WTC11 (cell line): ENCODE data around the gene NPAS2. TPM values are rescaled to one million over a fixed set of nuclear protein-coding genes. Genes with fewer than 3 reads are reported as not detected.

ENCODE experiments used
- ATAC-seq: fragments of 200-7000 bp; cut with Tn5 transposase; 2 replicates; pipeline ENCODE4 v1.10.0; 2021; ENCODE audit warnings: mild to moderate bottlenecking, moderate library complexity
- CTCF ChIA-PET: fragments of 300-600 bp; sonication (Branson Sonifier 250); formaldehyde crosslinking; loops from one replicate; lab custom pipeline; 2021; ENCODE audit warnings: antibody characterized with exemption; lab: Charles Lee
- POLR2A ChIA-PET: fragments of 350-600 bp; sonication (Branson Sonifier 250); formaldehyde crosslinking; loops from one replicate; lab custom pipeline; 2021; ENCODE audit warnings: antibody characterized with exemption; lab: Charles Lee
- DNase-seq: peaks from one replicate; pipeline ENCODE4 v3.0.0; 2021; ENCODE audit warnings: low spot score
- H3K27ac Mint-ChIP-seq: 2 replicates; pipeline ENCODE4 v1.8.0; 2021; ENCODE audit warnings: mixed read lengths
- H3K27me3 Mint-ChIP-seq: 2 replicates; pipeline ENCODE4 v1.8.0; 2021; ENCODE audit warnings: low read depth, mild to moderate bottlenecking, moderate library complexity, mixed read lengths
- H3K36me3 Mint-ChIP-seq: 2 replicates; pipeline ENCODE4 v1.8.0; 2021; ENCODE audit warnings: mixed read lengths
- H3K4me1 Mint-ChIP-seq: 2 replicates; pipeline ENCODE4 v1.8.0; 2022; ENCODE audit warnings: mixed read lengths
- H3K4me3 Mint-ChIP-seq: 2 replicates; pipeline ENCODE4 v1.8.0; 2021; ENCODE audit warnings: mild to moderate bottlenecking, moderate library complexity, mixed read lengths
- H3K9me3 Mint-ChIP-seq: 2 replicates; pipeline ENCODE4 v1.8.0; 2021; ENCODE audit warnings: mixed read lengths
- FOXJ3 ChIP-seq: sonication (generic); formaldehyde crosslinking; IDR thresholded peaks from 2 replicates; pipeline ENCODE4 v1.9.0; 2021; ENCODE audit warnings: missing genetic modification reagents, mild to moderate bottlenecking, borderline replicate concordance
- IRF2 ChIP-seq: sonication (generic); formaldehyde crosslinking; IDR thresholded peaks from 2 replicates; pipeline ENCODE4 v1.8.0; 2022; ENCODE audit warnings: low read depth, missing genetic modification reagents, borderline replicate concordance
- JUN ChIP-seq: sonication (generic); formaldehyde crosslinking; IDR thresholded peaks from 2 replicates; pipeline ENCODE4 v1.8.0; 2023; ENCODE audit warnings: mild to moderate bottlenecking, missing genetic modification reagents
- MYBL2 ChIP-seq: sonication (generic); formaldehyde crosslinking; IDR thresholded peaks from 2 replicates; pipeline ENCODE4 v1.8.1; 2023; ENCODE audit warnings: mild to moderate bottlenecking, moderate library complexity, missing genetic modification reagents
- SP1 ChIP-seq: sonication (generic); formaldehyde crosslinking; conservative IDR thresholded peaks from 2 replicates; pipeline ENCODE4 v1.8.1; 2022; ENCODE audit warnings: missing genetic modification reagents
- STAT6 ChIP-seq: sonication (generic); formaldehyde crosslinking; conservative IDR thresholded peaks from 2 replicates; pipeline ENCODE4 v1.8.1; 2023; ENCODE audit warnings: mild to moderate bottlenecking, low read depth, missing genetic modification reagents, moderate library complexity
- TEAD1 ChIP-seq: sonication (generic); formaldehyde crosslinking; IDR thresholded peaks from 2 replicates; pipeline ENCODE4 v1.8.0; 2022; ENCODE audit warnings: mild to moderate bottlenecking, missing genetic modification reagents
- total RNA-seq: library from RNA; stranded (reverse); gene quantifications from 3 replicates; pipeline ENCODE4 v1.2.3, GENCODE V29; 2021
- TF ChIP-seq, protein P1 (sequence below): sonication (generic); formaldehyde crosslinking; IDR thresholded peaks from 2 replicates; pipeline ENCODE4 v1.8.0; 2023; ENCODE audit warnings: missing genetic modification reagents
- TF ChIP-seq, protein P2 (sequence below): fragments of 250-450 bp; sonication (Bioruptor Pico); IDR thresholded peaks from 2 replicates; pipeline ENCODE4 v1.8.0; 2021; ENCODE audit warnings: mild to moderate bottlenecking
- TF ChIP-seq, protein P3 (sequence below): sonication (generic); formaldehyde crosslinking; IDR thresholded peaks from 2 replicates; pipeline ENCODE4 v1.8.1; 2023; ENCODE audit warnings: mild to moderate bottlenecking, moderate library complexity, missing genetic modification reagents
- TF ChIP-seq, protein P4 (sequence below): sonication (generic); formaldehyde crosslinking; IDR thresholded peaks from 2 replicates; pipeline ENCODE4 v1.8.1; 2023; ENCODE audit warnings: mild to moderate bottlenecking, missing genetic modification reagents, borderline replicate concordance
- TF ChIP-seq, protein P5 (sequence below): sonication (generic); formaldehyde crosslinking; IDR thresholded peaks from 2 replicates; pipeline ENCODE4 v1.8.0; 2022; ENCODE audit warnings: mild to moderate bottlenecking, missing genetic modification reagents
- TF ChIP-seq, protein P6 (sequence below): fragments of 200-600 bp; IDR thresholded peaks from 2 replicates; pipeline ENCODE4 v1.8.0; 2022; ENCODE audit warnings: antibody characterized with exemption
- TF ChIP-seq, protein P7 (sequence below): sonication (generic); formaldehyde crosslinking; IDR thresholded peaks from 2 replicates; pipeline ENCODE4 v1.8.1; 2023; ENCODE audit warnings: mild to moderate bottlenecking, missing genetic modification reagents, moderate library complexity
- TF ChIP-seq, protein P8 (sequence below): sonication (generic); formaldehyde crosslinking; IDR thresholded peaks from 2 replicates; pipeline ENCODE4 v1.8.0; 2023; ENCODE audit warnings: mild to moderate bottlenecking, missing genetic modification reagents

NPAS2 gene
- total RNA-seq, 1 experiment from 2014 or later = 2.6 TPM

GRCh38 chr2:100781009-100781325, 39.0 kb upstream of the NPAS2 start (continued):
- TF ChIP-seq, protein P1, sequence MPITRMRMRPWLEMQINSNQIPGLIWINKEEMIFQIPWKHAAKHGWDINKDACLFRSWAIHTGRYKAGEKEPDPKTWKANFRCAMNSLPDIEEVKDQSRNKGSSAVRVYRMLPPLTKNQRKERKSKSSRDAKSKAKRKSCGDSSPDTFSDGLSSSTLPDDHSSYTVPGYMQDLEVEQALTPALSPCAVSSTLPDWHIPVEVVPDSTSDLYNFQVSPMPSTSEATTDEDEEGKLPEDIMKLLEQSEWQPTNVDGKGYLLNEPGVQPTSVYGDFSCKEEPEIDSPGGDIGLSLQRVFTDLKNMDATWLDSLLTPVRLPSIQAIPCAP = no peak
- TF ChIP-seq, protein P2, sequence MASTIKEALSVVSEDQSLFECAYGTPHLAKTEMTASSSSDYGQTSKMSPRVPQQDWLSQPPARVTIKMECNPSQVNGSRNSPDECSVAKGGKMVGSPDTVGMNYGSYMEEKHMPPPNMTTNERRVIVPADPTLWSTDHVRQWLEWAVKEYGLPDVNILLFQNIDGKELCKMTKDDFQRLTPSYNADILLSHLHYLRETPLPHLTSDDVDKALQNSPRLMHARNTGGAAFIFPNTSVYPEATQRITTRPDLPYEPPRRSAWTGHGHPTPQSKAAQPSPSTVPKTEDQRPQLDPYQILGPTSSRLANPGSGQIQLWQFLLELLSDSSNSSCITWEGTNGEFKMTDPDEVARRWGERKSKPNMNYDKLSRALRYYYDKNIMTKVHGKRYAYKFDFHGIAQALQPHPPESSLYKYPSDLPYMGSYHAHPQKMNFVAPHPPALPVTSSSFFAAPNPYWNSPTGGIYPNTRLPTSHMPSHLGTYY (CRISPR knock-in tag) = no peak
- no peak for TF ChIP-seq SP1 (CRISPR knock-in tag)
- no peak for TF ChIP-seq MYBL2 (CRISPR knock-in tag)
- no peak for TF ChIP-seq STAT6
- no peak for TF ChIP-seq JUN

DNA sequence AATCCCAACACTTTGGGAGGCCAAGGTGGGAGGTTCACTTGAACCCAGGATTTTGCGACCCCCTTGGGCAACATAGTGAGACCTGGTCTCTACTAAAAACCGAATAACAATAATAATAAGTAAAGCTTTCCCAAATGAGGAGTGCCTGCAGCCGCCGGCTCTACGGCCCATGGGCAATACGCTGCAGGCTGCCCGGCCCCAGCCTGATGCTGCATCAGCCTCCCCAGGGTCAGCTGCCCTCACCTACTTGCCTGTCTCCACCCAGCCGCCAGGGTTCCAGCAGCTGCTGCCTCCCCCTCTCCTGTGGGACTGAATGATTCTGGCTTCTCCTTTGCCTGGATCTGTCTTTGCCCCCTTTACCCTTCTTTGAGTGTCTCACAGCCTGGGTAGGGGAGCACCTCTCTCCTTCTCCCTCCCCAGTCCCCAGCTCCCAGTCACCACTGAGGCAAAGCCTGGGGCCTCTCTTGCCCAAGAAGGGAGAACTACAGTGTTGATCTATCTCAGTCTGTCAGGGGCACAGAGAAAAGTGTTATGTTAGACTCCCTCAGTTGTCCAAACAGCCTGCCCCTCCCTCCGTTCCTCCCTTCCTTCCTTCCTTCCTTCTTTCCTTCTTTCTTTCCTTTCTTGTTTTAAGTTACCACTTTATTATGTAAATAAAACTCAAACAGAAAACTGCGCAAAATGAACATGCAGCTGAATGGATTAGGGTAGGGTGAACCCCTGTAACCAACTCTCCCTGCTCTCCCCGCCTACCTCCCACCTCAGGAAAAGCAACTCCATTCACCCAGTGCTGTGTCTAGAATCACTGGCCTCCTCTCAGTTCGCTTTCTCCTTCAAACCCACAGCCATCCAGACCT, 38.2 kb upstream of the NPAS2 start:
- peaks cover 14% of the 10 kb centered on the region for H3K4me1 Mint-ChIP-seq
- H3K36me3 Mint-ChIP-seq = no peaks in the 10 kb centered on the region
- no peak overlapping the region for H3K27ac Mint-ChIP-seq
- no peaks in the 10 kb centered on the region for H3K9me3 Mint-ChIP-seq
- H3K27me3 Mint-ChIP-seq = no peaks in the 10 kb centered on the region; the same call in 1 of the 2 replicates
- CTCF ChIA-PET = interaction anchor here (2.3 kb wide), 1 partner anchor 52 kb away, joined by 7 read pairs; no protein-coding TSS in a partner anchor
- H3K4me3 Mint-ChIP-seq = no peak overlapping the region
- ATAC-seq (no peak), DNase-seq (no peak)
- POLR2A ChIA-PET = no interaction called here
- TF ChIP-seq, protein P3, sequence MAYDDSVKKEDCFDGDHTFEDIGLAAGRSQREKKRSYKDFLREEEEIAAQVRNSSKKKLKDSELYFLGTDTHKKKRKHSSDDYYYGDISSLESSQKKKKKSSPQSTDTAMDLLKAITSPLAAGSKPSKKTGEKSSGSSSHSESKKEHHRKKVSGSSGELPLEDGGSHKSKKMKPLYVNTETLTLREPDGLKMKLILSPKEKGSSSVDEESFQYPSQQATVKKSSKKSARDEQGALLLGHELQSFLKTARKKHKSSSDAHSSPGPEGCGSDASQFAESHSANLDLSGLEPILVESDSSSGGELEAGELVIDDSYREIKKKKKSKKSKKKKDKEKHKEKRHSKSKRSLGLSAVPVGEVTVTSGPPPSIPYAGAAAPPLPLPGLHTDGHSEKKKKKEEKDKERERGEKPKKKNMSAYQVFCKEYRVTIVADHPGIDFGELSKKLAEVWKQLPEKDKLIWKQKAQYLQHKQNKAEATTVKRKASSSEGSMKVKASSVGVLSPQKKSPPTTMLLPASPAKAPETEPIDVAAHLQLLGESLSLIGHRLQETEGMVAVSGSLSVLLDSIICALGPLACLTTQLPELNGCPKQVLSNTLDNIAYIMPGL (CRISPR knock-in tag) = no peak
- TF ChIP-seq, protein P4, sequence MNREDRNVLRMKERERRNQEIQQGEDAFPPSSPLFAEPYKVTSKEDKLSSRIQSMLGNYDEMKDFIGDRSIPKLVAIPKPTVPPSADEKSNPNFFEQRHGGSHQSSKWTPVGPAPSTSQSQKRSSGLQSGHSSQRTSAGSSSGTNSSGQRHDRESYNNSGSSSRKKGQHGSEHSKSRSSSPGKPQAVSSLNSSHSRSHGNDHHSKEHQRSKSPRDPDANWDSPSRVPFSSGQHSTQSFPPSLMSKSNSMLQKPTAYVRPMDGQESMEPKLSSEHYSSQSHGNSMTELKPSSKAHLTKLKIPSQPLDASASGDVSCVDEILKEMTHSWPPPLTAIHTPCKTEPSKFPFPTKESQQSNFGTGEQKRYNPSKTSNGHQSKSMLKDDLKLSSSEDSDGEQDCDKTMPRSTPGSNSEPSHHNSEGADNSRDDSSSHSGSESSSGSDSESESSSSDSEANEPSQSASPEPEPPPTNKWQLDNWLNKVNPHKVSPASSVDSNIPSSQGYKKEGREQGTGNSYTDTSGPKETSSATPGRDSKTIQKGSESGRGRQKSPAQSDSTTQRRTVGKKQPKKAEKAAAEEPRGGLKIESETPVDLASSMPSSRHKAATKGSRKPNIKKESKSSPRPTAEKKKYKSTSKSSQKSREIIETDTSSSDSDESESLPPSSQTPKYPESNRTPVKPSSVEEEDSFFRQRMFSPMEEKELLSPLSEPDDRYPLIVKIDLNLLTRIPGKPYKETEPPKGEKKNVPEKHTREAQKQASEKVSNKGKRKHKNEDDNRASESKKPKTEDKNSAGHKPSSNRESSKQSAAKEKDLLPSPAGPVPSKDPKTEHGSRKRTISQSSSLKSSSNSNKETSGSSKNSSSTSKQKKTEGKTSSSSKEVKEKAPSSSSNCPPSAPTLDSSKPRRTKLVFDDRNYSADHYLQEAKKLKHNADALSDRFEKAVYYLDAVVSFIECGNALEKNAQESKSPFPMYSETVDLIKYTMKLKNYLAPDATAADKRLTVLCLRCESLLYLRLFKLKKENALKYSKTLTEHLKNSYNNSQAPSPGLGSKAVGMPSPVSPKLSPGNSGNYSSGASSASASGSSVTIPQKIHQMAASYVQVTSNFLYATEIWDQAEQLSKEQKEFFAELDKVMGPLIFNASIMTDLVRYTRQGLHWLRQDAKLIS (CRISPR knock-in tag) = no peak
- TF ChIP-seq IRF2 (CRISPR knock-in tag) (no peak), FOXJ3 (CRISPR knock-in tag) (no peak), TEAD1 (CRISPR knock-in tag) (no peak)
- TF ChIP-seq, protein P5, sequence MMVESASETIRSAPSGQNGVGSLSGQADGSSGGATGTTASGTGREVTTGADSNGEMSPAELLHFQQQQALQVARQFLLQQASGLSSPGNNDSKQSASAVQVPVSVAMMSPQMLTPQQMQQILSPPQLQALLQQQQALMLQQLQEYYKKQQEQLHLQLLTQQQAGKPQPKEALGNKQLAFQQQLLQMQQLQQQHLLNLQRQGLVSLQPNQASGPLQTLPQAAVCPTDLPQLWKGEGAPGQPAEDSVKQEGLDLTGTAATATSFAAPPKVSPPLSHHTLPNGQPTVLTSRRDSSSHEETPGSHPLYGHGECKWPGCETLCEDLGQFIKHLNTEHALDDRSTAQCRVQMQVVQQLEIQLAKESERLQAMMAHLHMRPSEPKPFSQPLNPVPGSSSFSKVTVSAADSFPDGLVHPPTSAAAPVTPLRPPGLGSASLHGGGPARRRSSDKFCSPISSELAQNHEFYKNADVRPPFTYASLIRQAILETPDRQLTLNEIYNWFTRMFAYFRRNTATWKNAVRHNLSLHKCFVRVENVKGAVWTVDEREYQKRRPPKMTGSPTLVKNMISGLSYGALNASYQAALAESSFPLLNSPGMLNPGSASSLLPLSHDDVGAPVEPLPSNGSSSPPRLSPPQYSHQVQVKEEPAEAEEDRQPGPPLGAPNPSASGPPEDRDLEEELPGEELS (CRISPR knock-in tag) = no peak
- TF ChIP-seq, protein P6, sequence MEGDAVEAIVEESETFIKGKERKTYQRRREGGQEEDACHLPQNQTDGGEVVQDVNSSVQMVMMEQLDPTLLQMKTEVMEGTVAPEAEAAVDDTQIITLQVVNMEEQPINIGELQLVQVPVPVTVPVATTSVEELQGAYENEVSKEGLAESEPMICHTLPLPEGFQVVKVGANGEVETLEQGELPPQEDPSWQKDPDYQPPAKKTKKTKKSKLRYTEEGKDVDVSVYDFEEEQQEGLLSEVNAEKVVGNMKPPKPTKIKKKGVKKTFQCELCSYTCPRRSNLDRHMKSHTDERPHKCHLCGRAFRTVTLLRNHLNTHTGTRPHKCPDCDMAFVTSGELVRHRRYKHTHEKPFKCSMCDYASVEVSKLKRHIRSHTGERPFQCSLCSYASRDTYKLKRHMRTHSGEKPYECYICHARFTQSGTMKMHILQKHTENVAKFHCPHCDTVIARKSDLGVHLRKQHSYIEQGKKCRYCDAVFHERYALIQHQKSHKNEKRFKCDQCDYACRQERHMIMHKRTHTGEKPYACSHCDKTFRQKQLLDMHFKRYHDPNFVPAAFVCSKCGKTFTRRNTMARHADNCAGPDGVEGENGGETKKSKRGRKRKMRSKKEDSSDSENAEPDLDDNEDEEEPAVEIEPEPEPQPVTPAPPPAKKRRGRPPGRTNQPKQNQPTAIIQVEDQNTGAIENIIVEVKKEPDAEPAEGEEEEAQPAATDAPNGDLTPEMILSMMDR = no peak
- TF ChIP-seq, protein P7, sequence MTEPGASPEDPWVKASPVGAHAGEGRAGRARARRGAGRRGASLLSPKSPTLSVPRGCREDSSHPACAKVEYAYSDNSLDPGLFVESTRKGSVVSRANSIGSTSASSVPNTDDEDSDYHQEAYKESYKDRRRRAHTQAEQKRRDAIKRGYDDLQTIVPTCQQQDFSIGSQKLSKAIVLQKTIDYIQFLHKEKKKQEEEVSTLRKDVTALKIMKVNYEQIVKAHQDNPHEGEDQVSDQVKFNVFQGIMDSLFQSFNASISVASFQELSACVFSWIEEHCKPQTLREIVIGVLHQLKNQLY (CRISPR knock-in tag) = no peak
- TF ChIP-seq, protein P8, sequence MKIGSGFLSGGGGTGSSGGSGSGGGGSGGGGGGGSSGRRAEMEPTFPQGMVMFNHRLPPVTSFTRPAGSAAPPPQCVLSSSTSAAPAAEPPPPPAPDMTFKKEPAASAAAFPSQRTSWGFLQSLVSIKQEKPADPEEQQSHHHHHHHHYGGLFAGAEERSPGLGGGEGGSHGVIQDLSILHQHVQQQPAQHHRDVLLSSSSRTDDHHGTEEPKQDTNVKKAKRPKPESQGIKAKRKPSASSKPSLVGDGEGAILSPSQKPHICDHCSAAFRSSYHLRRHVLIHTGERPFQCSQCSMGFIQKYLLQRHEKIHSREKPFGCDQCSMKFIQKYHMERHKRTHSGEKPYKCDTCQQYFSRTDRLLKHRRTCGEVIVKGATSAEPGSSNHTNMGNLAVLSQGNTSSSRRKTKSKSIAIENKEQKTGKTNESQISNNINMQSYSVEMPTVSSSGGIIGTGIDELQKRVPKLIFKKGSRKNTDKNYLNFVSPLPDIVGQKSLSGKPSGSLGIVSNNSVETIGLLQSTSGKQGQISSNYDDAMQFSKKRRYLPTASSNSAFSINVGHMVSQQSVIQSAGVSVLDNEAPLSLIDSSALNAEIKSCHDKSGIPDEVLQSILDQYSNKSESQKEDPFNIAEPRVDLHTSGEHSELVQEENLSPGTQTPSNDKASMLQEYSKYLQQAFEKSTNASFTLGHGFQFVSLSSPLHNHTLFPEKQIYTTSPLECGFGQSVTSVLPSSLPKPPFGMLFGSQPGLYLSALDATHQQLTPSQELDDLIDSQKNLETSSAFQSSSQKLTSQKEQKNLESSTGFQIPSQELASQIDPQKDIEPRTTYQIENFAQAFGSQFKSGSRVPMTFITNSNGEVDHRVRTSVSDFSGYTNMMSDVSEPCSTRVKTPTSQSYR (CRISPR knock-in tag) = no peak
